Skeletal muscle tissue (tissue), 4 donors: ENCODE results near the gene FBXL19. TPM values are rescaled to one million over a fixed set of nuclear protein-coding genes. Genes with fewer than 3 reads are reported as not detected.

Source experiments
- H3K27ac ChIP-seq: one replicate; pipeline ENCODE4 v1.7.0; 2013; ENCODE audit warnings: mild to moderate bottlenecking, low read depth, low read length, inconsistent platforms
- H3K27me3 ChIP-seq, 3 donors: one replicate each; pipeline ENCODE4 v1.7.0; 2013; ENCODE audit warnings: low read length in 3 of 3; ENCODE audit not compliant: control insufficient read depth in 3 of 3, insufficient read depth in 3 of 3
- H3K36me3 ChIP-seq, 3 donors: one replicate each; pipeline ENCODE4 v1.7.0; 2013; ENCODE audit warnings: low read length in 3 of 3; ENCODE audit not compliant: control insufficient read depth in 3 of 3, insufficient read depth in 3 of 3
- H3K4me1 ChIP-seq, 3 donors: one replicate each; pipeline ENCODE4 v1.7.0; 2013; ENCODE audit warnings: low read length in 3 of 3, mild to moderate bottlenecking in 3 of 3; ENCODE audit not compliant: control insufficient read depth in 3 of 3, insufficient read depth in 3 of 3
- H3K4me3 ChIP-seq, 3 donors: one replicate each; pipeline ENCODE4 v1.7.0; 2013; ENCODE audit warnings: low read length in 3 of 3
- H3K9ac ChIP-seq, 3 donors: one replicate each; pipeline ENCODE4 v1.7.0; 2013; ENCODE audit warnings: low read length in 3 of 3, mild to moderate bottlenecking in 3 of 3, moderate library complexity in 2 of 3, low read depth in 1 of 3
- H3K9me3 ChIP-seq, 3 donors: one replicate each; pipeline ENCODE4 v1.7.0; 2013; ENCODE audit warnings: low read length in 3 of 3; ENCODE audit not compliant: control insufficient read depth in 3 of 3
- total RNA-seq: library from RNA; depleted of rRNA; stranded (reverse); fragments of >200 nt; gene quantifications from one replicate; pipeline ENCODE4 v1.2.3, GENCODE V29; 2014
- donor health status: Osteomylitis.

FBXL19 gene
- total RNA-seq, 1 donor from 2014 or later: 5.2 TPM

- Histone ChIP-seq H3K9me3 (no peaks in the 10 kb centered on the region), H3K4me1 (peaks cover 2 to 7% (median 6%) of the 10 kb centered on the region in 3 donors), H3K4me3 (no peak overlapping the region), H3K27me3 (no peaks in the 10 kb centered on the region), H3K27ac (no peak overlapping the region), H3K9ac (no peak overlapping the region), H3K36me3 (peaks cover 79 to 80% (median 80%) of the 10 kb centered on the region in 3 donors)
These were observed 40.6 kb downstream of the FBXL19 start for GRCh38 chr16:30963925-30964511.

GRCh38 chr16:30964574-30965226 lies 41.3 kb downstream of the FBXL19 start:
- peaks cover 0 to 3% (median 0%) of the 10 kb centered on the region in 3 donors for H3K4me1 ChIP-seq
- peaks cover 80 to 81% (median 80%) of the 10 kb centered on the region in 3 donors for H3K36me3 ChIP-seq
- no peak overlapping the region for H3K4me3 ChIP-seq
- H3K9me3 ChIP-seq: no peaks in the 10 kb centered on the region
- no peak overlapping the region for H3K9ac ChIP-seq
- no peak overlapping the region for H3K27ac ChIP-seq
- no peaks in the 10 kb centered on the region for H3K27me3 ChIP-seq

DNA sequence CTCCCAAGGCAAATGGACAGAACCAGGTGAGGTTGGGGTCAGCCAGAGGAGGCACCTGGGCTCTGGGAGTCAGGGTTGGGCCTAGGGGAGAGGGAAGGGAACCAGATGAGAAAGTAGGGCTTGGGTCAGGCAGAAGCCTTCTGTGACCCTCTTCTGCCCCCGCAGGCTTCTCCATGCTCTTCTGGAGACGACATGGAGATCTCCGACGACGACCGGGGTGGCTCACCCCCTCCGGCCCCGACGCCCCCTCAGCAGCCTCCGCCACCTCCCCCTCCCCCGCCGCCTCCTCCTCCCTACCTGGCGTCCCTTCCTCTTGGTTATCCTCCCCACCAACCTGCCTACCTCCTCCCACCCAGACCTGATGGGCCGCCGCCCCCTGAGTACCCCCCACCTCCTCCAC lies 42.1 kb downstream of the FBXL19 start:
- Histone ChIP-seq H3K27ac (no peak overlapping the region), H3K9me3 (no peaks in the 10 kb centered on the region), H3K4me3 (no peak overlapping the region), H3K4me1 (peaks cover 0 to 3% (median 0%) of the 10 kb centered on the region in 3 donors), H3K9ac (no peak overlapping the region), H3K36me3 (peaks cover 76 to 77% (median 77%) of the 10 kb centered on the region in 3 donors), H3K27me3 (no peaks in the 10 kb centered on the region)

DNA sequence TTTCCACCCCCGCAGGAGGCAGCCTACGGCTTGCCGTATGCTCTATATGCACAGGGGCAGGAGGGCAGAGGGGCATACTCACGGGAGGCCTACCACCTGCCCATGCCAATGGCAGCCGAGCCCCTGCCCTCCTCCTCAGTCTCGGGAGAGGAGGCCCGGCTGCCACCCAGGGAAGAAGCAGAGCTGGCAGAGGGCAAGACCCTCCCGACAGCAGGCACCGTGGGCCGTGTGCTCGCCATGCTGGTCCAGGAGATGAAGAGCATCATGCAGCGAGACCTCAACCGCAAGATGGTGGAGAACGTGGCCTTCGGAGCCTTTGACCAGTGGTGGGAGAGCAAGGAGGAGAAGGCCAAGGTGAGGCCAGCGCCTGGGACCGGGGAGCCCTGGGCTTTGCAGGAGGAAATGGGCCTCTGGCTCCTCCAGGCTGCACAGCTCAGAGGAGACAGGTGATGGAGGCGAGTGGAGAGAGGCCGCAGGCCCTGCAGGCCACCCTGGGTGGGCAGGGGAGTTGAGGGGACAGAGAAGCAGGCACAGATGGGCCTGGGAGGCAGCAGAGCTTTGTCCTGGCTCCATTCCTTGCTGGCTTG lies 42.8 kb downstream of the FBXL19 start:
- Histone ChIP-seq H3K9me3 (no peaks in the 10 kb centered on the region), H3K4me3 (no peak overlapping the region), H3K27me3 (no peaks in the 10 kb centered on the region), H3K27ac (no peak overlapping the region), H3K36me3 (peaks cover 77 to 79% (median 78%) of the 10 kb centered on the region in 3 donors), H3K9ac (no peak overlapping the region), H3K4me1 (peaks cover 0 to 3% (median 0%) of the 10 kb centered on the region in 3 donors)

GRCh38 chr16:30967795-30968194 lies 44.4 kb downstream of the FBXL19 start:
- H3K9me3 ChIP-seq: no peaks in the 10 kb centered on the region
- H3K27ac ChIP-seq: no peak overlapping the region
- H3K4me1 ChIP-seq: no peaks in the 10 kb centered on the region
- no peaks in the 10 kb centered on the region for H3K27me3 ChIP-seq
- peaks cover 76 to 81% (median 78%) of the 10 kb centered on the region in 3 donors for H3K36me3 ChIP-seq
- H3K4me3 ChIP-seq: no peak overlapping the region
- H3K9ac ChIP-seq: no peak overlapping the region

GRCh38 chr16:30969246-30969842 lies 46.0 kb downstream of the FBXL19 start:
- H3K9me3 ChIP-seq: no peaks in the 10 kb centered on the region
- peaks cover 77 to 85% (median 79%) of the 10 kb centered on the region in 3 donors for H3K36me3 ChIP-seq
- H3K4me1 ChIP-seq: no peaks in the 10 kb centered on the region
- H3K4me3 ChIP-seq: no peak overlapping the region
- H3K27ac ChIP-seq: no peak overlapping the region
- H3K9ac ChIP-seq: no peak overlapping the region
- H3K27me3 ChIP-seq: no peaks in the 10 kb centered on the region

GRCh38 chr16:30971298-30971697 lies 47.9 kb downstream of the FBXL19 start:
- Histone ChIP-seq H3K4me1 (no peaks in the 10 kb centered on the region), H3K36me3 (peaks cover 70 to 84% (median 79%) of the 10 kb centered on the region in 3 donors), H3K4me3 (no peak overlapping the region), H3K27ac (no peak overlapping the region), H3K27me3 (no peaks in the 10 kb centered on the region), H3K9ac (no peak overlapping the region), H3K9me3 (no peaks in the 10 kb centered on the region)

DNA sequence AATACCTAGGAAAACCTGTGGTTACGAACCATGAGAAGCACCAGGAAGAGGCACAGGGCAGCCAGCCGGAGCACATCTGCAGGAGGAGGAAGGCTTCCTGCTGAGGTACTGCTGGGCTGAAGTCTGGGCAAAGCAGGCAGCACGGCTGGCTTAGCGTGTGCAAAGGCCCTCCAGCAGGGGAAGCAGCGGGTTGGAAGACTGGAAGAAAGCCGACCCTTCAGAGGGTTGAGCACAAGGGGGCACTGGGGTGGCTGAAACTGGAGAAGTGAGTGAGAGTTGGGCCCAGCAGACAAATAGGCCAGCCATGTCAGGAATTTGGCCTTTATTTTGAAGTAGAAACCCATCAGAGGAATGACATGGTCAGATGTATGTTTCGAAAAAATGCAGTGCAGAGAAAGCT lies 49.5 kb downstream of the FBXL19 start:
- H3K27me3 ChIP-seq: no peaks in the 10 kb centered on the region
- no peaks in the 10 kb centered on the region for H3K9me3 ChIP-seq
- no peak overlapping the region for H3K27ac ChIP-seq
- no peak overlapping the region for H3K9ac ChIP-seq
- no peaks in the 10 kb centered on the region for H3K4me1 ChIP-seq
- H3K4me3 ChIP-seq: no peak overlapping the region
- peaks cover 69 to 81% (median 80%) of the 10 kb centered on the region in 3 donors for H3K36me3 ChIP-seq

DNA sequence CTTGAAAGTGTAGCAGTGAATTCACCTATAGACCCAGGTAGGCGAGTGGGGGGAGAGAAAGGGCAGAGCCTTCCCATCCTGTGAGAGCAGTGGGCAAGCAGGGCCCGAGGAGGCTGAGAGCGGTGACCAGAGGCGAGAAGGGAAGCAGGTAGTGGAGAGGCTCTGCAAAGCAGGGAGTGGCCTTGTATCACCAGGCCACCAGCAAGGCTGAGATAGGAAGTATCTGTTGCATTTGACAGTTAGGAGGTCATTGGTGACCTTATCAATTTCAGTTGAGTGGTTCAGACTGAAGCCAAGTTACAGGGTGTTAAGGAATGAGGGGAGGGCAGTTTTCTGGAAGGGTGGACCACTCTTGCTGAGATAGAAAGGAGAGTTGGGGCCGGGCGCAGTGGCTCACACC lies 51.0 kb downstream of the FBXL19 start:
- Histone ChIP-seq H3K4me1 (no peaks in the 10 kb centered on the region), H3K4me3 (no peak overlapping the region), H3K9ac (no peak overlapping the region), H3K27me3 (no peaks in the 10 kb centered on the region), H3K36me3 (peaks cover 66 to 78% (median 72%) of the 10 kb centered on the region in 3 donors), H3K9me3 (no peaks in the 10 kb centered on the region), H3K27ac (no peak overlapping the region)

DNA sequence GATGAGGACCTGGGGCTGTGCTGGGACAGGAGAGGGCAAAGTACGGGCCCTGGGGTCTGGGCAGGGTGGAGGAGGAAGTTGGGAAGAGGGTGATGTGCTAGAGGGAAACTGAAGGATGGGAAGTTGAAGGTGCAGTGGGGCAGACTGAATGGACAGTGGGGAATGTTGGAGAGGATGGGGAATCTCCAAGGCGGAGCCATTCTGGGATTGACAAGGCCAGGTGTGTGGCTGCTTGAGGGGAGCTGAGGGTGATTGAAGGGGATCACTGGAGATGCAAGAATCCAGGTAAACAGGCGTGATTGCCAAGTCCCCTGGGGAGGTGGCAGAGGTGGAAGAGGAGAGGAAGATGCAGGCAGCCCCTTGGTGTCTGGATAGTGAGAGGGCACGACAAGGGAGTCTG lies 53.1 kb downstream of the FBXL19 start:
- no peak overlapping the region for H3K9ac ChIP-seq
- H3K27ac ChIP-seq: no peak overlapping the region
- no peaks in the 10 kb centered on the region for H3K4me1 ChIP-seq
- no peaks in the 10 kb centered on the region for H3K27me3 ChIP-seq
- no peak overlapping the region for H3K4me3 ChIP-seq
- no peaks in the 10 kb centered on the region for H3K9me3 ChIP-seq
- H3K36me3 ChIP-seq: peaks cover 62 to 76% (median 67%) of the 10 kb centered on the region in 3 donors
